Left ventricle myocardium inferior (tissue), 1 donor: ENCODE results near the gene THSD4. TPM values are rescaled to one million over a fixed set of nuclear protein-coding genes. Genes with fewer than 3 reads are reported as not detected.

ENCODE experiments used
- DNase-seq: peaks from one replicate; pipeline ENCODE4 v3.0.0-alpha.2; 2020
- H3K27ac ChIP-seq: fragments of 200-600 bp; replicated peaks from 2 replicates; pipeline ENCODE4 v1.8.0; 2021
- H3K27me3 ChIP-seq: fragments of 200-600 bp; 2 replicates; pipeline ENCODE4 v1.8.0; 2021; ENCODE audit warnings: low read depth
- H3K36me3 ChIP-seq: fragments of 200-600 bp; 2 replicates; pipeline ENCODE4 v1.8.0; 2021
- H3K4me1 ChIP-seq: fragments of 200-600 bp; 2 replicates; pipeline ENCODE4 v1.8.0; 2021
- H3K4me3 ChIP-seq: fragments of 200-600 bp; 2 replicates; pipeline ENCODE4 v1.8.0; 2021; ENCODE audit warnings: mild to moderate bottlenecking, moderate library complexity
- H3K9me3 ChIP-seq: fragments of 200-600 bp; replicated peaks from 2 replicates; pipeline ENCODE4 v1.8.0; 2021
- CTCF ChIP-seq: fragments of 200-600 bp; IDR thresholded peaks from 2 replicates; pipeline ENCODE4 v1.8.0; 2021; ENCODE audit warnings: antibody characterized with exemption, mild to moderate bottlenecking, borderline replicate concordance
- intact Hi-C: fragments of 100-400 bp; cut with micrococcal nuclease; formaldehyde crosslinking; loops from one replicate; pipeline ENCODE4 v1.11.0; 2022
- total RNA-seq: library from RNA; stranded (reverse); fragmentation: NEBNext Ultra II Directional; extraction: Animal tissue kit (Norgen Biotek cat#: 25700); gene quantifications from one replicate; pipeline ENCODE4 v1.2.1, GENCODE V29; 2021
- donor health status: DM: no; HTN: yes; CAD: no; lungs with severe emphysema.

Gene THSD4
- total RNA-seq, 1 donor from 2014 or later, result 95.8 TPM

- no peaks in the 10 kb centered on the region for H3K9me3 ChIP-seq
- DNase-seq, result no peak
- H3K27ac ChIP-seq, result no peak overlapping the region
- H3K4me3 ChIP-seq, result no peak overlapping the region
- H3K36me3 ChIP-seq, result no peaks in the 10 kb centered on the region
- no peaks in the 10 kb centered on the region for H3K27me3 ChIP-seq
- H3K4me1 ChIP-seq, result peaks cover 23% of the 10 kb centered on the region
- TF ChIP-seq CTCF, result no peak
- intact Hi-C loops, result loop anchor here (2.0 to 10.0 kb wide), 2 partner anchors 59 to 357 kb away; no protein-coding TSS in a partner anchor
These were observed 686.8 kb downstream of the THSD4 start for GRCh38 chr15:71801935-71802655.

DNA sequence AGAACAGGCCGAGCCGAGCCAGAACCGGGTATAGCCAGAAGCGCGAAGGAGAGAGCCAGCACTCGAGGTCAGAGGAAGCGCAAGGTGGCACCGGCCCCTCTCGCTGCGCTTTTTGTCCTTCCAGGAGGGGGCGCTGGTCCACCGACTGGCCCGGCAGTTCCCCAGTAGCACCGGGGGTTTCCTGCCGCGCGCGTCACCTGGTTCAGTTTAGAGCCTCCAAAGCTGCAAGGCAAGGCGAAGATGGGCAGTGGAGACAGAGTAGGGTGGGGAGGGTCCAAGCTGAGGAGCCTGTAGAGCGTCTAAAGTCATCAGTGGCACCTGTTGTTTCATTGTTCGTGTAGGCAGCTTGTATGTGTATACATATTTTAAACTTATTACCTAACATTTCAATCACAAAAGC lies 687.5 kb downstream of the THSD4 start:
- no peaks in the 10 kb centered on the region for H3K9me3 ChIP-seq
- intact Hi-C loops, result loop anchor here (10.0 kb wide), 1 partner anchor 358 kb away; no protein-coding TSS in a partner anchor
- H3K36me3 ChIP-seq, result no peaks in the 10 kb centered on the region
- H3K27me3 ChIP-seq, result peaks cover 2% of the 10 kb centered on the region
- DNase-seq, result no peak
- no peak overlapping the region for H3K27ac ChIP-seq
- peak; percentile 37 for TF ChIP-seq CTCF
- H3K4me3 ChIP-seq, result no peak overlapping the region
- peaks cover 30% of the 10 kb centered on the region for H3K4me1 ChIP-seq

DNA sequence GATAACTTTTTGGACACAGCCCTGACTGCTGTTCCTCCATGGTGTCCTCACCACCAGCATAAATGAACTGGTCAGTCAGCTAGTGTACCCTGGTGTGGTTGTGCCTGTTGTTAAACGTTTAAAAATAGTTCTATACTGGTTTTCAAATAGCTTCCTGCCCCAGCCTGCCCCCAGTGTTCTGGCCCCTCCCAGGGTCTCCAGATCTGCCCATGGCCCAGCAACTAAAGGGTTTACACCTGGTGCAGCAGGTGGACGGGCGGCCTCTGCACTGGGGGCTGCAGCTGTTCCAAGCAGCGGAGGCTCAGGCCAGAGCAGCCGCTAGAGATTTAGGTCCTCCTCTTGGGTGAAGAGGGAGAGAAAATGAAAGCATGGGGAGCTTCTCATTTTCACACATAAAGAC lies 689.0 kb downstream of the THSD4 start:
- H3K9me3 ChIP-seq, result no peaks in the 10 kb centered on the region
- H3K4me1 ChIP-seq, result peaks cover 43% of the 10 kb centered on the region
- no peak for DNase-seq
- no peak for TF ChIP-seq CTCF
- H3K36me3 ChIP-seq, result no peaks in the 10 kb centered on the region
- no peak overlapping the region for H3K27ac ChIP-seq
- intact Hi-C loops, result loop anchor here (10.0 kb wide), 1 partner anchor 359 kb away; no protein-coding TSS in a partner anchor
- H3K4me3 ChIP-seq, result no peak overlapping the region
- peaks cover 11% of the 10 kb centered on the region for H3K27me3 ChIP-seq

DNA sequence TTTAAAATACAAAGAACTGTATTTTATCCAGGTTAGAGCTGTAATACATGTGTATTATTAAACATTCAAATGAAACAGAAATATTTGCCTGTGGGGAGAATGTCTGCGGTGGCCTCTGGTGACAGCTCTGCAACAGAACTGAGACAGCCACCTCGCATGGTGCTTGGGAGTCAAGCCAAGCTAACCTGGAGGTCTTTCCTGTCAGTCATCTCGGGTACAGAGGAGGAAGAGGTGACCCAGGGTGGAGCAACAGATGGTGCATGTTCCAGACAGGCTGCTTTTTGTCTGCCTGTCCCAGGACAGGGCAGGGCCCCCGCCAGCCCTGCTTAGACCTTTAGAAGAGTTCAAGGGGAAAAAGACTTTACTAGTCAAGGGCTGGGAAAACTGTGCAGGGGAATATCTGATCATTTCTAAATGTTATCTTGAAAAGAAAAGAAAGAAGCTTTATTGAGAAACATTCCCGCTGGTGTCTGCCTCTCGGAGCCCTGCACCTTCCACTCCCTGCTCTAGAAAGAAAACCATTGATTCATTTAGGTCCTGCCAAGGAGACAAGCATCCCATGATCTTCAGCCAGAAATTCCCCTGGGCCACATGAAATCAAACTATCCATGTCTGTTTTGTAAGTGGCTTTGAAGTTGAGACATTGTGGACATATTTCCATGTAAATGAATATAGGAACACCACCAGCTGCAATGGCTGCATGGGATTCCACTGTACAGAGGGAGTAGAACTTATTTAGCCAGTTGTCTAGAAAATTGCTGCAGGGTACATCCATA lies 689.6 kb downstream of the THSD4 start:
- H3K27me3 ChIP-seq, result peaks cover 11% of the 10 kb centered on the region
- intact Hi-C loops, result loop anchor here (10.0 kb wide), 1 partner anchor 360 kb away; no protein-coding TSS in a partner anchor
- peaks cover 43% of the 10 kb centered on the region for H3K4me1 ChIP-seq
- H3K9me3 ChIP-seq, result no peaks in the 10 kb centered on the region
- DNase-seq, result no peak
- H3K36me3 ChIP-seq, result no peaks in the 10 kb centered on the region
- TF ChIP-seq CTCF, result no peak
- no peak overlapping the region for H3K4me3 ChIP-seq
- H3K27ac ChIP-seq, result no peak overlapping the region

- Histone ChIP-seq H3K36me3 (no peaks in the 10 kb centered on the region), H3K27ac (no peak overlapping the region), H3K27me3 (peaks cover 11% of the 10 kb centered on the region), H3K4me3 (no peak overlapping the region), H3K4me1 (peaks cover 40% of the 10 kb centered on the region), H3K9me3 (no peaks in the 10 kb centered on the region)
- intact Hi-C loops, result loop anchor here (10.0 kb wide), 1 partner anchor 362 kb away; no protein-coding TSS in a partner anchor
- no peak for TF ChIP-seq CTCF
- DNase-seq, result no peak
These were observed 691.2 kb downstream of the THSD4 start for GRCh38 chr15:71806452-71806931.
